ENCODE measurements around the gene TNN. TPM values are rescaled to one million over a fixed set of nuclear protein-coding genes. Genes with fewer than 3 reads are reported as not detected.

The TNN gene
- total RNA-seq, 4 donors from 2014 or later: 5.9 TPM; not detected in 3

DNA sequence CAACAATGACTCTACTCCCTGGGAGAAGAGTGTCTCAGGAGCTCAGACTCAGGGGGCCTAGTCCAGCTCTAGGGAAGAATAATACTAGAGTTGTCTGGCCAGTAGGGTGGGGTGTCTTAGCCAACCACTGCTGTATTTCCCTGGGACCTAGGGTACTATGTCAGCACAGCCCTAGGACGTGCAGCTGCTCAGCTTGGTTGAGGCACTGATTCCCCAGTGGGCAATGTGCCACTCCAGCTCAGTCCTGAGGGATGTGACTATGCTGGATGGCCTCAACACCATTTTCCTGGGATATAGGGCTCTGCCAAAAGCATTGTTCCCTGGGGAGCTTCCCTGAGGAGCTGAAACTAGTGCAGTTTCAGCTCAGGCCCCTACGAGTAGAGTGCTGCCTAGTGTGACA lies 47.4 kb downstream of the TNN start:
- TF ChIP-seq, protein P1, sequence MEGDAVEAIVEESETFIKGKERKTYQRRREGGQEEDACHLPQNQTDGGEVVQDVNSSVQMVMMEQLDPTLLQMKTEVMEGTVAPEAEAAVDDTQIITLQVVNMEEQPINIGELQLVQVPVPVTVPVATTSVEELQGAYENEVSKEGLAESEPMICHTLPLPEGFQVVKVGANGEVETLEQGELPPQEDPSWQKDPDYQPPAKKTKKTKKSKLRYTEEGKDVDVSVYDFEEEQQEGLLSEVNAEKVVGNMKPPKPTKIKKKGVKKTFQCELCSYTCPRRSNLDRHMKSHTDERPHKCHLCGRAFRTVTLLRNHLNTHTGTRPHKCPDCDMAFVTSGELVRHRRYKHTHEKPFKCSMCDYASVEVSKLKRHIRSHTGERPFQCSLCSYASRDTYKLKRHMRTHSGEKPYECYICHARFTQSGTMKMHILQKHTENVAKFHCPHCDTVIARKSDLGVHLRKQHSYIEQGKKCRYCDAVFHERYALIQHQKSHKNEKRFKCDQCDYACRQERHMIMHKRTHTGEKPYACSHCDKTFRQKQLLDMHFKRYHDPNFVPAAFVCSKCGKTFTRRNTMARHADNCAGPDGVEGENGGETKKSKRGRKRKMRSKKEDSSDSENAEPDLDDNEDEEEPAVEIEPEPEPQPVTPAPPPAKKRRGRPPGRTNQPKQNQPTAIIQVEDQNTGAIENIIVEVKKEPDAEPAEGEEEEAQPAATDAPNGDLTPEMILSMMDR (IDR thresholded peaks at IDR 0.05): no peak
- DNase-seq: no peak
- intact Hi-C loops (cut with DNase I; ENCODE audit: low total_unique reads): no loop called here
- H3K27me3 ChIP-seq: no peaks in the 10 kb centered on the region
- no peak overlapping the region for H3K27ac ChIP-seq
- no peaks in the 10 kb centered on the region for H3K4me1 ChIP-seq
- no peak overlapping the region for H3K4me3 ChIP-seq
- no peaks in the 10 kb centered on the region for H3K9me3 ChIP-seq
- no peaks in the 10 kb centered on the region for H3K36me3 ChIP-seq

DNA sequence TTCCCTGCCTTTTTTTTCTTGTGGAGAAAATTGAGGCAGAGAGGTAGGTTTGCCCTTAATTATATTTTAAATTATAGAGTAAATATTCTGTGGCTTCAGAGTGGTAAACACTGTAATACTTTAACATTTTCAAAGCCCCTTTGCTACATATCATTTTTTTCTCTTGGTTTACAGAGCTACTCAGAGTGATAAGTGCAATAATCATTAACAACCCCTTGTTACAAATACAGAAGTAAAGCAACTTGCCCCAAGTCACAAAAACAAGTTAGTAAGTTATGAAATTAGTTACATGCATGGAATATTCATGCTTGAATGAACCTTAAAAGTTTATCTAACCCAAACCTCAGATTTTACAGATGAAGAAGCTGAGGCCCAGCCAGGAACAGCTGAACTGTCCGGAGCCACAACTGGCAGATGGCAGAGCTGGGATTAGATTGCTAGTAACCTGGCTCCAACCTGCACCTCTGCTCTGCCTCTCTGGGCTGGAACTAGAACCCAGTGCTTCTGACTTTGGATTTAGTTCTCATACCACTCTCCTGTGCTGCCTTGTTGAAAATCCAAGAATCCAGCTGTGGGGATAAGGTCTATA lies 48.7 kb downstream of the TNN start:
- Histone ChIP-seq H3K4me3 (no peak overlapping the region), H3K4me1 (no peaks in the 10 kb centered on the region), H3K27me3 (no peaks in the 10 kb centered on the region), H3K9me3 (no peaks in the 10 kb centered on the region), H3K36me3 (no peaks in the 10 kb centered on the region), H3K27ac (no peak overlapping the region)
- intact Hi-C loops (cut with DNase I; ENCODE audit: low total_unique reads): no loop called here
- DNase-seq: no peak
- no peak for TF ChIP-seq POLR2A (IDR thresholded peaks at IDR 0.05)

DNA sequence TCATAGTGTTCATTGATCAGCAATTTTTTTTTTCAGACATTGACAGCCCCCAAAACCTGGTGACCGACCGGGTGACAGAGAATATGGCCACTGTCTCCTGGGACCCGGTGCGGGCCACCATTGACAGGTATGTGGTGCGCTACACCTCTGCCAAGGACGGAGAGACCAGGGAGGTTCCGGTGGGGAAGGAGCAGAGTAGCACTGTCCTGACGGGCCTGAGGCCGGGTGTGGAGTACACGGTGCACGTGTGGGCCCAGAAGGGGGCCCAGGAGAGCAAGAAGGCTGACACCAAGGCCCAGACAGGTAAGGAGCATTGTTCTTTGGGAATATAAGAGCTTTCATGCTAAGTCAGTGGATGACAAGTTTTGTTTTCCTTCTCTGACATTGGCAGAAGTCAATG lies 49.3 kb downstream of the TNN start:
- no peak for DNase-seq
- no peaks in the 10 kb centered on the region for H3K27me3 ChIP-seq
- no peaks in the 10 kb centered on the region for H3K4me1 ChIP-seq
- H3K36me3 ChIP-seq: no peaks in the 10 kb centered on the region
- intact Hi-C loops (cut with DNase I; ENCODE audit: low total_unique reads): no loop called here
- H3K27ac ChIP-seq: no peak overlapping the region
- no peak overlapping the region for H3K4me3 ChIP-seq
- no peaks in the 10 kb centered on the region for H3K9me3 ChIP-seq
- TF ChIP-seq POLR2A (IDR thresholded peaks at IDR 0.05): no peak
- TF ChIP-seq, protein P1 (IDR thresholded peaks at IDR 0.05): no peak

DNA sequence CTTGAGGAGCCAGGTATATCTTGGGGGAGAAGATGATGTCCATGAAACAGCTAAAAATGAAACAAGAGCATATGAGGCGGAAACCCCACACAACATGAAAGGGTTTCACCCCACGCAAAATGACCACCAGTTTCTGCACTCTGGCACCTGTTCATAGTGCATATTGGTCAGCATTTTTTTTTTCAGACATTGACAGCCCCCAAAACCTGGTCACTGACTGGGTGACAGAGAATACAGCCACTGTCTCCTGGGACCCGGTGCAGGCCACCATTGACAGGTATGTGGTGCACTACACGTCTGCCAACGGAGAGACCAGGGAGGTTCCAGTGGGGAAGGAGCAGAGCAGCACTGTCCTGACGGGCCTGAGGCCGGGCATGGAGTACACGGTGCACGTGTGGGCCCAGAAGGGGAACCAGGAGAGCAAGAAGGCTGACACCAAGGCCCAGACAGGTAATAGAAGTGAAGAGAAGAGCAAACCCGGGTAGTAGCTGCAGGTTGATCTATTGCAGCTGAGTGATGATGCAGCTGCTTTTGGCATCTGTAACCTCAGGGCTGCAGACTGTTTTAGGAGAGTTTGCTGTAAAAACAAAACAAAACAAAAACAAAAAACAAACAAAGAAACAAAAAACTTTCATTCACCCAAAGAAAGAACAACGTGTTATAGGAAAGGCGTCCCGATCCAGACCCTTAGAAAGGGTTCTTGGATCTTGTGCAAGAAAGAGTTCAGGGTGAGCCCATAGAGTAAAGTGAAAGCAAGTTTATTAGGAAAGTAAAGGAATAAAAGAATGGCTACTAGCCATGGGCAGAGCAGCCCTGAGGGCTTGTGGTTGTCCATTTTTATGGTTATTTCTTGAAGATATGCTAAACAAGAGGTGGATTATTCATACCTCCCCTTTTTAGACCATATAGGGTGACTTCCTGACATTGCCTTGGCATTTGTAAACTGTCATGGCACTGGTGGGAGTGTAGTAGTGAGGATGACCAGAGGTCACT lies 51.0 kb downstream of the TNN start:
- DNase-seq: no peak
- no peak for TF ChIP-seq POLR2A (IDR thresholded peaks at IDR 0.05)
- TF ChIP-seq, protein P1 (IDR thresholded peaks at IDR 0.05): no peak
- Histone ChIP-seq H3K9me3 (no peaks in the 10 kb centered on the region), H3K36me3 (no peaks in the 10 kb centered on the region), H3K4me3 (no peak overlapping the region), H3K27me3 (no peaks in the 10 kb centered on the region), H3K4me1 (no peaks in the 10 kb centered on the region), H3K27ac (no peak overlapping the region)
- intact Hi-C loops (cut with DNase I; ENCODE audit: low total_unique reads): no loop called here

DNA sequence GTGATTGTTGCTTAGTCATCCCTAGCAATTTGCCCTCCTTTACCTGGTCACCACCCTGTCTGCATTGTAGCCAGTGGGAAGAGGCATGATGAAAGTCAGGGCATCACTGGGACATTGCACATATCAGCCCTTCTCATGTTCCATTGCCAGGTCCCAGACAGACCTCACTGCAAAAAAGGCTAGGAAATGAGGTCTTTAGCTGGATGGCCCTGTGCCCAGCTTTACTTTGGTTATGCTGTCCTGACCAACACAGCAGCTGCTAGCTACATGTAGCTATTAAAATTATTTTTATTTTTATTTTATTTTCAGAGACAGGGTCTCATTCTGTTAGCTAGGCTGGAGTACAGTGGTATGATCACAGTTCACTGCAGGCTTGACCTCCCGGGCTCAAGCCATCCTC lies 52.9 kb downstream of the TNN start:
- intact Hi-C loops (cut with DNase I; ENCODE audit: low total_unique reads): loop anchor here (10.0 kb wide), 1 partner anchor 86 kb away; no protein-coding TSS in a partner anchor

More for the DNA sequence above, 52.9 kb downstream of the TNN start:
- H3K9me3 ChIP-seq: no peaks in the 10 kb centered on the region
- no peak for DNase-seq
- no peaks in the 10 kb centered on the region for H3K36me3 ChIP-seq
- H3K27ac ChIP-seq: no peak overlapping the region
- TF ChIP-seq, protein P1 (IDR thresholded peaks at IDR 0.05): no peak
- no peak for TF ChIP-seq POLR2A (IDR thresholded peaks at IDR 0.05)
- H3K27me3 ChIP-seq: no peaks in the 10 kb centered on the region
- no peaks in the 10 kb centered on the region for H3K4me1 ChIP-seq
- no peak overlapping the region for H3K4me3 ChIP-seq
